Measurements from ENCODE around the gene GLMP.

GLMP gene

GRCh38 chr1:156285437-156285836, 10.0 kb downstream of the GLMP start:
- DNase-seq (ENCODE audit: low read depth), result no peak

GRCh38 chr1:156284757-156285156, 10.7 kb downstream of the GLMP start:
- DNase-seq (ENCODE audit: low read depth), result no peak

- no peak for DNase-seq (ENCODE audit: low read depth)
These were observed 11.4 kb downstream of the GLMP start, which contains the start of gene TMEM79 for GRCh38 chr1:156284112-156284511. Gene TMEM79, plus strand, starts transcription at chr1:156284325. Its CDS starts 902 bp downstream, at chr1:156285227.

- DNase-seq (ENCODE audit: low read depth), result no peak
These were observed 12.0 kb downstream of the GLMP start for GRCh38 chr1:156283521-156283920.

- DNase-seq (ENCODE audit: low read depth), result peak; percentile 90
These were observed 12.8 kb downstream of the GLMP start, which contains the start of gene SMG5 for GRCh38 chr1:156282479-156283222. Gene SMG5, minus strand, starts transcription at chr1:156282825. Its CDS starts 145 bp downstream, at chr1:156282680.

- no peak for DNase-seq (ENCODE audit: low read depth)
These were observed 13.6 kb downstream of the GLMP start for GRCh38 chr1:156281693-156282478.

GRCh38 chr1:156281281-156281680, 14.2 kb downstream of the GLMP start:
- DNase-seq (ENCODE audit: low read depth), result peak; percentile 17

- DNase-seq (ENCODE audit: low read depth), result no peak
These were observed 15.6 kb downstream of the GLMP start for GRCh38 chr1:156279837-156280236.

GRCh38 chr1:156276966-156277381, 18.5 kb downstream of the GLMP start:
- DNase-seq (ENCODE audit: low read depth), result no peak

- DNase-seq (ENCODE audit: low read depth), result no peak
These were observed 18.9 kb downstream of the GLMP start for GRCh38 chr1:156276532-156276931.

- DNase-seq (ENCODE audit: low read depth), result no peak
These were observed 25.2 kb downstream of the GLMP start for GRCh38 chr1:156270314-156270713.

GRCh38 chr1:156268336-156268735, 27.1 kb downstream of the GLMP start:
- no peak for DNase-seq (ENCODE audit: low read depth)

GRCh38 chr1:156266051-156266450, 29.4 kb downstream of the GLMP start:
- no peak for DNase-seq (ENCODE audit: low read depth)

- no peak for DNase-seq (ENCODE audit: low read depth)
These were observed 32.2 kb downstream of the GLMP start for GRCh38 chr1:156263288-156263655.

GRCh38 chr1:156262461-156263287, 32.8 kb downstream of the GLMP start:
- DNase-seq (ENCODE audit: low read depth), result no peak

- no peak for DNase-seq (ENCODE audit: low read depth)
These were observed 34.6 kb downstream of the GLMP start for GRCh38 chr1:156260896-156261295.

- no peak for DNase-seq (ENCODE audit: low read depth)
These were observed 35.7 kb downstream of the GLMP start for GRCh38 chr1:156259805-156260204.

GRCh38 chr1:156258859-156259258, 36.6 kb downstream of the GLMP start:
- no peak for DNase-seq (ENCODE audit: low read depth)

- no peak for DNase-seq (ENCODE audit: low read depth)
These were observed 37.8 kb downstream of the GLMP start for GRCh38 chr1:156257711-156258110.

- DNase-seq (ENCODE audit: low read depth), result no peak
These were observed 41.8 kb downstream of the GLMP start for GRCh38 chr1:156253634-156254033.

- no peak for DNase-seq (ENCODE audit: low read depth)
These were observed 44.0 kb downstream of the GLMP start for GRCh38 chr1:156251527-156251926.

GRCh38 chr1:156249593-156249992, 45.9 kb downstream of the GLMP start:
- DNase-seq (ENCODE audit: low read depth), result no peak

Measured in activated gamma-delta T cell treated with anti-CD3 and anti-CD28 coated beads, Interleukin-2, amount 50 U/mL, for 16 hours (primary cell).